HCT116 (cell line): ENCODE measurements around the gene ALKBH7. TPM values are rescaled to one million over a fixed set of nuclear protein-coding genes. Genes with fewer than 3 reads are reported as not detected.

Source experiments
- ATAC-seq: fragments of 200-7000 bp; cut with Tn5 transposase; 2 replicates; pipeline ENCODE4 v1.9.1; 2020; ENCODE audit warnings: mild to moderate bottlenecking, moderate library complexity
- BruUV-seq: library from RNA; stranded (reverse); fragments of 400-500 nt; replicated peaks from 2 replicates; lab custom pipeline; 2021; lab: Mats Ljungman, UMichigan
- CTCF ChIA-PET: fragments of 300-600 bp; sonication (Branson Sonifier 250); formaldehyde crosslinking; loops from one replicate; lab custom pipeline; 2021; ENCODE audit warnings: antibody characterized with exemption; lab: Charles Lee
- POLR2A ChIA-PET: fragments of 300-600, 350-600 bp; sonication (Branson Sonifier 250); formaldehyde crosslinking; loops from one replicate; lab custom pipeline; 2021; ENCODE audit warnings: antibody characterized with exemption; lab: Charles Lee
- RAD21 ChIA-PET, 2 experiments: fragments of 300-600 bp; sonication (Branson Sonifier 250); formaldehyde crosslinking; loops; one replicate each; lab custom pipeline; 2023; ENCODE audit warnings: low total read pairs in 2 of 2; ENCODE audit not compliant: uncharacterized antibody in 2 of 2, unreplicated experiment in 2 of 2, low non-redundant PET in 1 of 2; lab: Charles Lee
- DNase-seq: peaks from one replicate; pipeline ENCODE4 v3.0.0-alpha.2; 2010; ENCODE audit warnings: low read depth, low spot score
- H2AFZ ChIP-seq: fragments of 200-600 bp; shearing (Covaris generic), sonication (generic); 2 replicates; pipeline ENCODE4 v1.6.1; 2017; ENCODE audit warnings: low read depth, mixed run types, mixed read lengths, antibody characterized with exemption, low read length; ENCODE audit not compliant: poor library complexity, severe bottlenecking
- H3K27ac ChIP-seq: 2 replicates; pipeline ENCODE4 v1.5.1; 2012; ENCODE audit warnings: low read depth, low read length
- H3K27me3 ChIP-seq: fragments of 200-600 bp; sonication (generic); 2 replicates; pipeline ENCODE4 v1.6.1; 2016; ENCODE audit warnings: mixed run types, low read length, mixed read lengths; ENCODE audit not compliant: insufficient read depth
- H3K36me3 ChIP-seq, 2 experiments: fragments of 200-500 bp in 1 of 2; fragments of 200-600 bp in 1 of 2; sonication (Bioruptor generic) in 1 of 2; sonication (generic) in 1 of 2; 2 replicates each; pipeline versions ENCODE4 v1.5.1 to v1.6.1; 2014 to 2016; ENCODE audit warnings: low read length in 2 of 2, inconsistent platforms in 1 of 2, mixed read lengths in 1 of 2, mixed run types in 1 of 2; ENCODE audit not compliant: insufficient read depth in 2 of 2, control insufficient read depth in 1 of 2
- H3K4me1 ChIP-seq, 2 experiments: fragments of 200-600 bp in 1 of 2; sonication (generic) in 1 of 2; 2 replicates each; pipeline versions ENCODE4 v1.5.1 to v1.6.1; 2012 to 2017; ENCODE audit warnings: low read length in 2 of 2, inconsistent platforms in 1 of 2, mild to moderate bottlenecking in 1 of 2, mixed read lengths in 1 of 2, mixed run types in 1 of 2, moderate library complexity in 1 of 2; ENCODE audit not compliant: insufficient read depth in 2 of 2, control insufficient read depth in 1 of 2
- H3K4me2 ChIP-seq: fragments of 200-600 bp; sonication (generic); 2 replicates; pipeline ENCODE4 v1.6.1; 2017; ENCODE audit warnings: mixed run types, low read length, mixed read lengths
- H3K4me3 ChIP-seq, 2 experiments: fragments of 200-600 bp in 1 of 2; sonication (generic) in 1 of 2; replicated peaks in 1 of 2; 2 replicates each; pipeline ENCODE4 v1.5.1; 2011 to 2016; ENCODE audit warnings: low read length in 2 of 2, control low read depth in 1 of 2, low read depth in 1 of 2, mild to moderate bottlenecking in 1 of 2, mixed read lengths in 1 of 2, mixed run types in 1 of 2
- H3K79me2 ChIP-seq: fragments of 200-600 bp; sonication (generic); 2 replicates; pipeline ENCODE4 v1.6.1; 2017; ENCODE audit warnings: mild to moderate bottlenecking, mixed run types, low read length, moderate library complexity, mixed read lengths; ENCODE audit not compliant: insufficient read depth
- H3K9ac ChIP-seq: fragments of 200-600 bp; sonication (generic); 2 replicates; pipeline ENCODE4 v1.6.1; 2016; ENCODE audit warnings: low read length, mixed read lengths
- H3K9me2 ChIP-seq: fragments of 200-600 bp; sonication (generic), shearing (Covaris generic); 2 replicates; pipeline ENCODE4 v1.6.1; 2017; ENCODE audit warnings: mixed run types, mild to moderate bottlenecking, moderate library complexity; ENCODE audit not compliant: insufficient read depth
- H3K9me3 ChIP-seq, 2 experiments: fragments of 200-500 bp in 1 of 2; fragments of 200-600 bp in 1 of 2; sonication (Bioruptor generic) in 1 of 2; sonication (generic) in 1 of 2; 2 replicates each; pipeline ENCODE4 v1.6.1; 2014 to 2017; ENCODE audit warnings: low read length in 2 of 2, mixed read lengths in 2 of 2, inconsistent platforms in 1 of 2, low read depth in 1 of 2, mild to moderate bottlenecking in 1 of 2, mixed run types in 1 of 2, moderate library complexity in 1 of 2; ENCODE audit not compliant: control insufficient read depth in 1 of 2, insufficient read depth in 1 of 2
- H4K20me1 ChIP-seq: fragments of 200-600 bp; sonication (generic), shearing (Covaris generic); 2 replicates; pipeline ENCODE4 v1.6.1; 2017; ENCODE audit warnings: mixed run types, mild to moderate bottlenecking, moderate library complexity; ENCODE audit not compliant: insufficient read depth
- CBX3 ChIP-seq: IDR thresholded peaks from 2 replicates; pipeline ENCODE4 v1.6.1; 2012; ENCODE audit warnings: low read depth
- CEBPB ChIP-seq: IDR thresholded peaks from 2 replicates; pipeline ENCODE4 v1.6.1; 2012; ENCODE audit warnings: low read depth
- CTCF ChIP-seq, 3 experiments: fragments of 200-600 bp in 1 of 3; sonication (generic) in 1 of 3; IDR thresholded peaks in 2 of 3; conservative IDR thresholded peaks in 1 of 3; 2 replicates each; pipeline ENCODE4 v1.5.1; 2012 to 2017; ENCODE audit warnings: low read depth in 2 of 3, low read length in 2 of 3, antibody characterized with exemption in 1 of 3, borderline replicate concordance in 1 of 3, control low read depth in 1 of 3, mild to moderate bottlenecking in 1 of 3, mixed read lengths in 1 of 3, mixed run types in 1 of 3, moderate library complexity in 1 of 3; ENCODE audit not compliant: insufficient read depth in 1 of 3
- EGR1 ChIP-seq: IDR thresholded peaks from 2 replicates; pipeline ENCODE4 v1.6.1; 2012; ENCODE audit warnings: low read depth
- ELF1 ChIP-seq: IDR thresholded peaks from 2 replicates; pipeline ENCODE4 v1.6.1; 2012; ENCODE audit warnings: low read depth, borderline replicate concordance
- EZH2phosphoT487 ChIP-seq: fragments of 200-600 bp; IDR thresholded peaks from 2 replicates; pipeline ENCODE4 v1.6.1; 2018; ENCODE audit warnings: antibody characterized with exemption, borderline replicate concordance
- FOSL1 ChIP-seq: IDR thresholded peaks from 2 replicates; pipeline ENCODE4 v1.6.1; 2012; ENCODE audit warnings: low read depth
- JUND ChIP-seq: IDR thresholded peaks from 2 replicates; pipeline ENCODE4 v1.6.1; 2012
- MAX ChIP-seq: IDR thresholded peaks from 2 replicates; pipeline ENCODE4 v1.6.1; 2012
- POLR2A ChIP-seq: IDR thresholded peaks from 2 replicates; pipeline ENCODE4 v1.7.0; 2011; ENCODE audit warnings: borderline replicate concordance; ENCODE audit not compliant: insufficient read depth, insufficient read length; ENCODE audit errors: extremely low read depth
- POLR2AphosphoS5 ChIP-seq: IDR thresholded peaks from 2 replicates; pipeline ENCODE4 v1.6.1; 2011; ENCODE audit warnings: mild to moderate bottlenecking, low read depth, low read length, moderate library complexity
- SIN3A ChIP-seq: IDR thresholded peaks from 2 replicates; pipeline ENCODE4 v1.6.1; 2012; ENCODE audit warnings: low read depth
- TCF7L2 ChIP-seq: IDR thresholded peaks from 2 replicates; pipeline ENCODE4 v1.7.0; 2011; ENCODE audit warnings: borderline replicate concordance, inconsistent platforms; ENCODE audit not compliant: insufficient read depth, insufficient read length; ENCODE audit errors: extremely low read depth
- YY1 ChIP-seq: IDR thresholded peaks from 2 replicates; pipeline ENCODE4 v1.6.1; 2011; ENCODE audit warnings: low read length, low read depth, moderate library complexity, mild to moderate bottlenecking; ENCODE audit not compliant: insufficient replicate concordance; ENCODE audit errors: extremely low read depth
- ZFX ChIP-seq: fragments of 450-650 bp; IDR thresholded peaks from 2 replicates; pipeline ENCODE4 v1.6.1; 2017
- ZNF274 ChIP-seq: fragments of 200-500 bp; sonication (Bioruptor generic); IDR thresholded peaks from 2 replicates; pipeline ENCODE4 v1.6.1; 2014; ENCODE audit warnings: mild to moderate bottlenecking, low read depth, low read length, inconsistent platforms
- intact Hi-C: fragments of 100-400 bp; cut with micrococcal nuclease; formaldehyde crosslinking; loops from 2 replicates; pipeline ENCODE4 v1.10.0; 2022
- total RNA-seq: library from RNA; stranded (reverse); gene quantifications from one replicate; pipeline ENCODE4 v1.2.1, GENCODE V29; 2021; ENCODE audit not compliant: unreplicated experiment
- TF ChIP-seq, protein P1 (sequence below): IDR thresholded peaks from 2 replicates; pipeline ENCODE4 v1.6.1; 2012
- TF ChIP-seq, protein P2 (sequence below): IDR thresholded peaks from 2 replicates; pipeline ENCODE4 v1.6.1; 2012; ENCODE audit warnings: low read depth

Gene ALKBH7
- total RNA-seq, 1 experiment from 2014 or later: 57.1 TPM

- CTCF ChIA-PET: interaction anchor here (0.7 kb wide), 1 partner anchor 13 kb away, joined by 3 read pairs; no protein-coding TSS in a partner anchor
- peak; percentile 27; the same call in 1 of the 2 replicates for ATAC-seq
- H3K27ac ChIP-seq: no peak overlapping the region
These were observed 31.9 kb upstream of the ALKBH7 start for GRCh38 chr19:6340493-6341201.

More at GRCh38 chr19:6340493-6341201, 31.9 kb upstream of the ALKBH7 start:
- H2AFZ ChIP-seq: no peak overlapping the region
- no peaks in the 10 kb centered on the region for H3K36me3 ChIP-seq
- H3K4me3 ChIP-seq: no peak overlapping the region
- DNase-seq: no peak
- H3K79me2 ChIP-seq: no peaks in the 10 kb centered on the region
- ChIA-PET POLR2A (no interaction called here), RAD21 (no interaction called here)
- no peaks in the 10 kb centered on the region for H4K20me1 ChIP-seq
- no TSS peak for BruUV-seq
- H3K9me2 ChIP-seq: no peaks in the 10 kb centered on the region
- no peak overlapping the region for H3K9ac ChIP-seq
- no peaks in the 10 kb centered on the region; a peak in 1 of 4 replicates for H3K9me3 ChIP-seq
- no peak overlapping the region for H3K4me2 ChIP-seq
- TF ChIP-seq POLR2AphosphoS5 (no peak), TCF7L2 (no peak), MAX (no peak), CTCF (IDR thresholded peaks at IDR 0.05 in 2 of 3, conservative IDR thresholded peaks at IDR 0.05 in 1 of 3; ENCODE audit: borderline replicate concordance in 1 of 3, insufficient read depth in 1 of 3, low read depth in 2 of 3, low read length in 2 of 3) (no peak), ZNF274 (no peak), JUND (no peak), SIN3A (no peak), FOSL1 (no peak), POLR2A (no peak), CEBPB (no peak), ELF1 (no peak), EZH2phosphoT487 (no peak), EGR1 (no peak), YY1 (no peak), CBX3 (no peak), ZFX (no peak)
- TF ChIP-seq, protein P1, sequence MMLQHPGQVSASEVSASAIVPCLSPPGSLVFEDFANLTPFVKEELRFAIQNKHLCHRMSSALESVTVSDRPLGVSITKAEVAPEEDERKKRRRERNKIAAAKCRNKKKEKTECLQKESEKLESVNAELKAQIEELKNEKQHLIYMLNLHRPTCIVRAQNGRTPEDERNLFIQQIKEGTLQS: no peak
- TF ChIP-seq, protein P2, sequence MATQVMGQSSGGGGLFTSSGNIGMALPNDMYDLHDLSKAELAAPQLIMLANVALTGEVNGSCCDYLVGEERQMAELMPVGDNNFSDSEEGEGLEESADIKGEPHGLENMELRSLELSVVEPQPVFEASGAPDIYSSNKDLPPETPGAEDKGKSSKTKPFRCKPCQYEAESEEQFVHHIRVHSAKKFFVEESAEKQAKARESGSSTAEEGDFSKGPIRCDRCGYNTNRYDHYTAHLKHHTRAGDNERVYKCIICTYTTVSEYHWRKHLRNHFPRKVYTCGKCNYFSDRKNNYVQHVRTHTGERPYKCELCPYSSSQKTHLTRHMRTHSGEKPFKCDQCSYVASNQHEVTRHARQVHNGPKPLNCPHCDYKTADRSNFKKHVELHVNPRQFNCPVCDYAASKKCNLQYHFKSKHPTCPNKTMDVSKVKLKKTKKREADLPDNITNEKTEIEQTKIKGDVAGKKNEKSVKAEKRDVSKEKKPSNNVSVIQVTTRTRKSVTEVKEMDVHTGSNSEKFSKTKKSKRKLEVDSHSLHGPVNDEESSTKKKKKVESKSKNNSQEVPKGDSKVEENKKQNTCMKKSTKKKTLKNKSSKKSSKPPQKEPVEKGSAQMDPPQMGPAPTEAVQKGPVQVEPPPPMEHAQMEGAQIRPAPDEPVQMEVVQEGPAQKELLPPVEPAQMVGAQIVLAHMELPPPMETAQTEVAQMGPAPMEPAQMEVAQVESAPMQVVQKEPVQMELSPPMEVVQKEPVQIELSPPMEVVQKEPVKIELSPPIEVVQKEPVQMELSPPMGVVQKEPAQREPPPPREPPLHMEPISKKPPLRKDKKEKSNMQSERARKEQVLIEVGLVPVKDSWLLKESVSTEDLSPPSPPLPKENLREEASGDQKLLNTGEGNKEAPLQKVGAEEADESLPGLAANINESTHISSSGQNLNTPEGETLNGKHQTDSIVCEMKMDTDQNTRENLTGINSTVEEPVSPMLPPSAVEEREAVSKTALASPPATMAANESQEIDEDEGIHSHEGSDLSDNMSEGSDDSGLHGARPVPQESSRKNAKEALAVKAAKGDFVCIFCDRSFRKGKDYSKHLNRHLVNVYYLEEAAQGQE: no peak
- TF ChIP-seq, all 23 proteins: peak for 0
- H3K27me3 ChIP-seq: no peaks in the 10 kb centered on the region
- no peaks in the 10 kb centered on the region for H3K4me1 ChIP-seq
- intact Hi-C loops: no loop called here
